Spleen (tissue), 7 donors: ENCODE measurements around the gene ACO2.

Source experiments
- POLR2A ChIP-seq, 3 donors: fragments of 450-650 bp; IDR thresholded peaks; one replicate each; pipeline ENCODE4 v1.5.1; 2017; ENCODE audit warnings: antibody characterized with exemption in 3 of 3, mild to moderate bottlenecking in 1 of 3
- POLR2AphosphoS5 ChIP-seq, 3 donors: sonication (generic); formaldehyde crosslinking; IDR thresholded peaks; one replicate each; pipeline ENCODE4 v1.5.1; 2017; ENCODE audit warnings: antibody characterized with exemption in 3 of 3
- TF ChIP-seq, protein P1 (sequence below), 11 experiments: fragments of 200-600 bp in 7 of 11; fragments of 450-650 bp in 4 of 11; sonication (generic) in 4 of 11; IDR thresholded peaks in 8 of 11; conservative IDR thresholded peaks in 3 of 11; 1 replicate in 7 of 11; 2 replicates in 4 of 11; pipeline versions ENCODE4 v1.4.0 to v1.8.0; 2016 to 2021; ENCODE audit warnings: antibody characterized with exemption in 11 of 11, inconsistent platforms in 4 of 11, mild to moderate bottlenecking in 1 of 11
- donor health status: DM: no; HTN: no; CAD: no; lungs with moderate emphysema.
- donor health status: DM: no; HTN: no; CAD: no.
- donor health status: DM: no; HTN: no; CAD: no.

DNA sequence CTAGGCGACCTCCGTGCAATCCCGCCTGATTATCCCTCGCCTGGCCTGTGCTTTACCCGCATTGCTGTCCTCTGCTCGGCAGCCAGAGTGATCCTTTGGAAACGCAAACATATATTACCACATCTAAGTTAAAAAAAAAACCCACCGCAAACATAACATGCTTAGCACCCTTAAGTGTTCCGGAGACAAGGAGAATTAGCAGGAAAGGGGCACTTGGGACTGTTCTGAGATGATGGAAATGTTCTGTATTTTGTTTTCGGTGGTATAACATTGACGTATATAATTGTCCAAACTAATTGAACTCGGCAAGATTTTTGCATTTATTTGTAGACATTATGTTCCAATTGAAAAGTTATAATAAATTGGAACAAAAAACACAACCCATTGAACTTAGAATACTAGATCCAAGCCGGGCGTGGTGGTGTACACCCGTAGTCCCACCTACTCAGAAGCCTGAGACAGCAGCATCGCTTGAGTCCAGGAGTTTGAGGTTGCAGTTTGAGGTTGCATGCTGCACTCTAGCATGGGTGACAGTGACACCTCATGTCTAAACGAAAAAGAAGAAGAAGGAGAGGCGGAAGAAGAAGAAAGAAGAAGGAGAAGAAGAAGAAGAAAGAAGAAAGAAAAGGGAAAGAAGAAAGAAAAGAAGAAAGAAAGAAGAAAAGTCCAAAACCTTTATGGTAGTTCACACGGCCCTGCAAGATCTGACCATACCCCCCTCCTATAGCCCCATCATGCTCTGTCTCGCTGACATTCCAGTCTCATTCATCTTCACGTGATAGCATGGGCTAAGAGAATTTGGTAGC lies 76.0 kb downstream of the ACO2 start:
- TF ChIP-seq POLR2AphosphoS5 (IDR thresholded peaks at IDR 0.05) (no peak), POLR2A (IDR thresholded peaks at IDR 0.05) (no peak)
- TF ChIP-seq, protein P1, sequence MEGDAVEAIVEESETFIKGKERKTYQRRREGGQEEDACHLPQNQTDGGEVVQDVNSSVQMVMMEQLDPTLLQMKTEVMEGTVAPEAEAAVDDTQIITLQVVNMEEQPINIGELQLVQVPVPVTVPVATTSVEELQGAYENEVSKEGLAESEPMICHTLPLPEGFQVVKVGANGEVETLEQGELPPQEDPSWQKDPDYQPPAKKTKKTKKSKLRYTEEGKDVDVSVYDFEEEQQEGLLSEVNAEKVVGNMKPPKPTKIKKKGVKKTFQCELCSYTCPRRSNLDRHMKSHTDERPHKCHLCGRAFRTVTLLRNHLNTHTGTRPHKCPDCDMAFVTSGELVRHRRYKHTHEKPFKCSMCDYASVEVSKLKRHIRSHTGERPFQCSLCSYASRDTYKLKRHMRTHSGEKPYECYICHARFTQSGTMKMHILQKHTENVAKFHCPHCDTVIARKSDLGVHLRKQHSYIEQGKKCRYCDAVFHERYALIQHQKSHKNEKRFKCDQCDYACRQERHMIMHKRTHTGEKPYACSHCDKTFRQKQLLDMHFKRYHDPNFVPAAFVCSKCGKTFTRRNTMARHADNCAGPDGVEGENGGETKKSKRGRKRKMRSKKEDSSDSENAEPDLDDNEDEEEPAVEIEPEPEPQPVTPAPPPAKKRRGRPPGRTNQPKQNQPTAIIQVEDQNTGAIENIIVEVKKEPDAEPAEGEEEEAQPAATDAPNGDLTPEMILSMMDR (IDR thresholded peaks at IDR 0.05 in 8 of 11, conservative IDR thresholded peaks at IDR 0.05 in 3 of 11), result no peak
